ENCODE results near the gene CRCP.
"Not testable (repeated sequence)": the region's sequence is repeated elsewhere in the genome, so short reads cannot be mapped to it uniquely, and the experiment has no call there.

The CRCP gene

DNA sequence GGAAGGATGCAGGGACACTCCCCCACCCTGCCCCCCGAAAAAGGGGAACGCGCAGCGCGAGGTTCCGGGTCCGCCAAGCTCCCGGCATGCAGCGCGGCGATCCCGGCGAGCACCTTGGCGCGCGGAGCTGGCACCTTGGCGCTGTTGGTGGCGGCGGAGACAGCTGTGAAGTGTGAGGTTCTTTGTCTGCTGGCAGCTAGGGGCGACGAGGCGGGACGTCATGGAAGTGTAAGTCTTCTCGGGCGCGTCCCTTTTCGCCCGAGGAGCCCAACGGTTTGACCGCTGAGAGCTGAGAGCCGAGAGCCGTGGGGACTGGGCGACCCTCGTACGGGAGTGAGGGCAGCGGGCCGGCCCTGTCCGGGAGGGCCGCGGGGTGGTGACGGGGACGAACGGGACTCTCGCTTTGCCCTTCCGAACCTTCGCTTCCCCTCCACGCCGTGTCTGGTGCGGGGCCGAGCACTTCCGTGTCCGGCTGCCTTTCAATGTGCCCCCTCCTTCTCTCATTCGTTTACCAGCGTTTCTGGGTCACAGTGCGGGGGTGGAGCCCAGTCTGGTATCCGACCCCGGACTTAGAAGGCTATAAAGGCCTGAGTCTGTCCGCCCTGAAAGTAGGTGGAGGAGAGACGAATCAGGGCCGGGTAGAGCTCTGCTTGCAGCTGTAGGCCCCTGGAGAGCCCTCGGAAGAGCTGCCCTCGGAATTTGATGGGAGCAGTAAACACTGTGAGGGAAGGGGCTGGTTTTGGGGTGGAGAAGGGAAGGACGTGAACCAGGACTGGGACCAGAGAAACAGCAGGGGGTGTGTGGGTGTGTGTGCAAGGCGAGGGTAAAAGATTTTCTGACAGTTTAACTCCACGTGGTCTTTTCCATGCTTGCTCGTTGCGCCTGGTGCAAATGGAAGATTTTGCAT, at the start of gene CRCP:
TSS of gene CRCP (plus strand) at position 105 of the 907 bp plus-strand sequence. CDS start at position 221, 116 bp downstream.
- peak; percentile 72 for DNase-seq

DNA sequence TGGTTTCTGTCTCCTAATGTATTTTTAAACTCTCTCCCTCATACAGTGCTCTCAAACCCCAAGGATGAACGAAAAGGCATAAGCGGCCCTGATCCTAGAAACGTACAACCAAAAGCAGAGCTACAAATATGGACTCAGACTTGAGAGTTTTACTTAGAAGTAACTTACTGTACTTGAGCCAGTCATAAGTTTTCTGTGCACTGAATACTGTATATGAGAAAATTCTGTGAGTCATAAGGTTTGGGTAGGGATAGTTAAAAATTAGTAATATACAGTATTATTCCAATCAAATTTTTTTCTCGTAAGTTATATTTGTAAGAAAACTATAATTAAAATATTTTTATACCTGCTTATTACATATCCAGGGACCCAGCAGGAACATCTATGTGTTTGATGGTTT, 44.9 kb upstream of the CRCP start:
- no peak for DNase-seq

DNA sequence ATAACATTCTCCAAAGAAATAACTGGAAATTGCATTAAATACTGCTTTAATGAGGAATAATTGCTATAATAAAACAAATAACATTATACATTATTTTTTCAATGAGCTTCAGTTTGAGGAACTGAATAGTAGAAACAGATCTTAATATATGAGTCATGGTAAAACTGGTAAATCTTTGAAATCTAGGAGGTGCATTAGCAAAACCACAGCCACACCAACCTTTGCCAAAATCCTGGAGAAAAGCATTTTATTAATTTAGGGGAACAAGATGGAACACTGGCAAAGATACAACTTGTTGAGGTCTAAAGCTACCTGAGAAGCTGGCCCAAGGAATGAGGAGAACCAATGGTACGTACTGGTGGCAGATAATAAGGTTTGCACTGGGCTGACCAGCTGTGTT, 44.4 kb upstream of the CRCP start:
- DNase-seq: no peak

DNA sequence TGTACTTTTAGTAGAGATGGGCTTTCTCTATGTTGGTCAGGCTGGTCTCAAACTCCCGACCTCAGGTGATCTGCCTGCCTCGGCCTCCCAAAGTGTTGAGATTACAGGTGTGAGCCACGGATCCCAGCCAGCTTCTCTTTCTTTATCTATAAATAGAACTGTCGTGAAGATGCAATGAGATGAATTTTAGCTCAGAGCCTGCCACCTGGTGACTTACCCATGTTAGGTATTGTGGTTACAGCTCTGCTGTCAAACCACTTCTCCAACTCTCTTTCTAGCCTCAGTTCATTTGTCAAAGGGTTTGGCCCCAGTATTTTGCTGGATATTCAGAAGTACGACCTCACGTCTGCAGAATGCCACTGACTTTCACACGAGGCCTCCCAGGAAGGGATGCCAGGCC, 42.4 kb upstream of the CRCP start:
- not testable (repeated sequence) for DNase-seq

- DNase-seq: peak; percentile 66
Measured at GRCh38 chr7:66075590-66076461, 38.8 kb upstream of the CRCP start, which contains the start of gene ASL. Gene ASL, plus strand, starts transcription at chr7:66075819. Its CDS starts 263 bp downstream, at chr7:66076082.

DNA sequence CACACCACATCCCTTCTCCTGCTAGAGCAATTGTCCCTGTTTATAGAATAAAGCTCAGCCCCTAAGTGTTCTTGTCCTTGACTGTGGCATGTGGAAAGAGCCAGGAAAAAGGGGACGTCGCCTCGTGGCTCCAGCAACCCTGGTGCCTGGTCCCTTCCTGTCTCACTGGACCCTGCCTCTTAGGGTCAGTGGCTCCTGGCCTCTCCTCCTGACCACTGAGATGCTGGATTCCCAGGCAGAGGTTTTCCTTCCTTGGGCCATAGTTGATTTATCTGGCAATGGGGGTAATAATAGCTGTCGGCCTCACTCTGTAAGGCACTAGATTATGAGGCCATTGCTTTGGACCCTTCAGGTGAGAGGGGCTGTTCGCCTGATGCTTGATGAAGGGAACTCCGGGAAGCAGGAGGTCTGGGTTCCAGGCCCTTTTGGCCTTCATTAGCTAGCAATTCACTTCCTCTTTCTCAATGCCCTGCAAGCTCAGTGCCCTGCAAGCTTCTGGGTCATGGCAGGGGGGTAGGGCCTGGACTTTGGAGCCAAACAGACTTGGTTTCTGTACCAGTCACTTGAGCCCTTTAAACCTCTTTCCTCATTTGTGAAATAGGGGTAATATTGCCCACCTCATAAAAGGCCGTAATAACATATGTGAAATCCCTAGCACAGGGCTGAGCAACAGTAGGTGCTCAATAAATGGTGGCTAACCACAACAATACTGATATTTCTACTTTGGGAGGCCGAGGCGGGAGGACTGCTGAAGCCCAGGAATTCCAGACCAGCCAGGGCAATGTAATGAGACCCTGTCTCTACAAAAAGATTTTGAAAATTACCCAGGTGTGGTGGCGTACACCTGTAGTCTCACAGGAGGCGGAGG, 38.0 kb upstream of the CRCP start:
- peak; percentile 42 for DNase-seq

GRCh38 chr7:66078067-66078466, 36.6 kb upstream of the CRCP start:
- no peak for DNase-seq

DNA sequence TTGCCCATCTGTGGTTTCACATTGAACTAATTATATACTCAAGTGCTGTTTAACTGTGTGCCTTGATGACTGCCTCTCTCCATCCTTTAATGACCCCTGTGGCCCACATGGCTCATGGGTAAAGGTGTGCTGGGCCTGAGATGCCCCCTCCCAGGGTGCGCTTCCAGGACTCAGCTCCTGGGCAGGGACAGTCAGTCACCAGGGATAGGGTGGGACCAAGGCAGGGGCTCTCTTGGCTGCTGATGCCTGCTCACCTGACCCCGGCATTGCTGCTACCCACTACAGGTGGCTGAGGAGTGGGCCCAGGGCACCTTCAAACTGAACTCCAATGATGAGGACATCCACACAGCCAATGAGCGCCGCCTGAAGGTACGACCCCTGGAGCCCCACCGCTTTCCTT, 32.6 kb upstream of the CRCP start:
- no peak for DNase-seq

DNA sequence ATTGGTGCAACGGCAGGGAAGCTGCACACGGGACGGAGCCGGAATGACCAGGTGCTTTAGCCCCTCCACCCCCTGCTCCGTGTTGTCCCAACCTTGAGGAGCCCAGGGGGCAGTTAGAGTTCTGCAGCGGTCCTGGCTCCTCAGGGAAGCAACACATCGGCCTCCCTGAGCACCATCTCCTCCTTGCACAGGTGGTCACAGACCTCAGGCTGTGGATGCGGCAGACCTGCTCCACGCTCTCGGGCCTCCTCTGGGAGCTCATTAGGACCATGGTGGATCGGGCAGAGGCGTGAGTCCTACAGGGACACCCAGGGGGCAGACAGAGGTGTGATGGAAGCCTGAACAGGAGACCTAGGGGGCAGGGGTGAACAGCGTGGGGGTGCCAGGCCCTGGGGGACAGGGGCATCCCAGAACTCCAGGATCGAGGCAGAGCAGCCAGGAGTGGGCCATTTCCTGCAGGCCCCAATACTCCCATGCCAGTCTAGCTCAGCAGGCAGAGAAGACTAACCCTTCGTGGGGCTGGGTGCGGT, 31.7 kb upstream of the CRCP start:
- no peak for DNase-seq

DNA sequence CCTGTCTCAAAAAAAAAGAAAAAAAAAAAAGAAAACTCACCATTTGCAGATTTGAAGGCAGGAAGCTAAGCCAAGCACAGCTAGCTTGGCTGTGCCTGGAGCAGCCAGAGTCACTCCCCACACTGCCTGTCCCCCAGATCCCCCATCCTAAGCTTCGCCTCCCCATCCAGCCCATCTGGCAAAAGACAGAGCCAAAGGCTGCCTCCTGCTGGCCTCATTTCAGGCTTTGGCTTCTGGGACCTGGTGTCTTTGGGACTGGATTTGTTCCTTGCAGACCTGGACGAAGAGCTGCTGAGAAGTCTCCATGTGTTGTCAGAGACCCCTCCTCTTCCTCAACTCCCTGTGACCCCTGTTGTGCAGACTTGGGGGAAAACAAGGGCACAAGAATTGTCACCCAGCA, 31.0 kb upstream of the CRCP start:
- no peak for DNase-seq

DNA sequence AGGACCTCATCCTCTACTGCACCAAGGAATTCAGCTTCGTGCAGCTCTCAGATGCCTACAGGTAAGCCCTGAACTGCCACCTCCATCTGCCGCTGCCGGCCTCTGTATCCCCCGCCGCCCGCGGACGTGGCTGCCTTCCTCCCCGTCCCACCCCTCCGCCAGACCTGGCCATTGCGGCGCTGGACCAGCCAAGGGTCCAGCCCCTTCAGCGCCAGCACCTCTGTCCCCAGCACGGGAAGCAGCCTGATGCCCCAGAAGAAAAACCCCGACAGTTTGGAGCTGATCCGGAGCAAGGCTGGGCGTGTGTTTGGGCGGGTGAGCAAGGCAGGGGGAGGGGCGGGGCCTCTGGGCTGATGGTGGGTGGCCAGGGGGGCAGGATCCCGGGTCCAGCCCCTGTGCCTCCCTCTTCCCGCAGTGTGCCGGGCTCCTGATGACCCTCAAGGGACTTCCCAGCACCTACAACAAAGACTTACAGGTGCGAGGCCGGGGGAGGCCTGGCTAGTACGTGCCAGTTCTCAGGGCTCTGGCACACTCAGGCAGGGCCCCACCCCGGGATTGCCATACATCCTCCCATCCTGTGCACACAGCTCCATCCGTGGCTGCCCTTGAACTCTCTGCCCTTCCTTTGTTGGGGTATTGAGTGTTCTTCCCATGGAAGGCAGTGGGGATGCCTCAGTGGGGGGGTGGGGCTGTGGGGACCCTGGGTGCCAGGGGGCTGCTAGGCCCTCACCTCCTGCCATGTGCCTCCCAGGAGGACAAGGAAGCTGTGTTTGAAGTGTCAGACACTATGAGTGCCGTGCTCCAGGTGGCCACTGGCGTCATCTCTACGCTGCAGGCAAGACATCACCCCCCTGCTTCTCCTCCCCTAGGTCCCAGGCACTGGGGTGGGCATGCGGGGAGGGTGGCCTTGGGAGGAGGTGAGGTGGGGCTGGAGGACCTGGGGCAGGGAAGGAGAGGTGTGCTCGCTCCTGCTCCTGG, 25.5 kb upstream of the CRCP start:
- no peak for DNase-seq

DNA sequence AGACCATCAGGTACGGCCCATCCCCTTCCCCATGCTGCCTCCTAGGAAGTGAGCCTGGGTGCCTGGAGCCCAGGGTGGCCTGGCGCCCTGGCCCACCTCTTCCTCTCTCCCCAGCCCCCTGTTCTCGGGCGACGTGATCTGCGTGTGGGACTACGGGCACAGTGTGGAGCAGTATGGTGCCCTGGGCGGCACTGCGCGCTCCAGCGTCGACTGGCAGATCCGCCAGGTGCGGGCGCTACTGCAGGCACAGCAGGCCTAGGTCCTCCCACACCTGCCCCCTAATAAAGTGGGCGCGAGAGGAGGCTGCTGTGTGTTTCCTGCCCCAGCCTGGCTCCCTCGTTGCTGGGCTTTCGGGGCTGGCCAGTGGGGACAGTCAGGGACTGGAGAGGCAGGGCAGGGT, 22.0 kb upstream of the CRCP start:
- DNase-seq: no peak

GRCh38 chr7:66095010-66095409, 19.6 kb upstream of the CRCP start:
- DNase-seq: no peak

DNA sequence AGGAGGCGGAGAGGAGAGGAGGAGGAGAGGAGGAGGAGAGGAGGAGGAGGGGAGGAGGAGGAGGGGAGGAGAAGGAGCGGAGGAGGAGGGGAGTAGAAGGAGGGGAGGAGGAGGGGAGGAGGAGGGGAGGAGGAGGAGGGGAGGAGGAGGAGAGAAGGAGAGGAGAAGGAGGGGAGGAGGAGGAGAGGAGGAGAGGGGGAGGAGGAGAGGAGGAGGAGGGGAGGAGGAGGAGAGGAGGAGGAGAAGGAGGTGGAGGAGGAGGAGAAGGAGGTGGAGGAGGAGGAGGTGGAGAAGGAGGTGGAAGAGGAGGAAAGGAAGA, 15.5 kb upstream of the CRCP start:
- DNase-seq: no peak

DNA sequence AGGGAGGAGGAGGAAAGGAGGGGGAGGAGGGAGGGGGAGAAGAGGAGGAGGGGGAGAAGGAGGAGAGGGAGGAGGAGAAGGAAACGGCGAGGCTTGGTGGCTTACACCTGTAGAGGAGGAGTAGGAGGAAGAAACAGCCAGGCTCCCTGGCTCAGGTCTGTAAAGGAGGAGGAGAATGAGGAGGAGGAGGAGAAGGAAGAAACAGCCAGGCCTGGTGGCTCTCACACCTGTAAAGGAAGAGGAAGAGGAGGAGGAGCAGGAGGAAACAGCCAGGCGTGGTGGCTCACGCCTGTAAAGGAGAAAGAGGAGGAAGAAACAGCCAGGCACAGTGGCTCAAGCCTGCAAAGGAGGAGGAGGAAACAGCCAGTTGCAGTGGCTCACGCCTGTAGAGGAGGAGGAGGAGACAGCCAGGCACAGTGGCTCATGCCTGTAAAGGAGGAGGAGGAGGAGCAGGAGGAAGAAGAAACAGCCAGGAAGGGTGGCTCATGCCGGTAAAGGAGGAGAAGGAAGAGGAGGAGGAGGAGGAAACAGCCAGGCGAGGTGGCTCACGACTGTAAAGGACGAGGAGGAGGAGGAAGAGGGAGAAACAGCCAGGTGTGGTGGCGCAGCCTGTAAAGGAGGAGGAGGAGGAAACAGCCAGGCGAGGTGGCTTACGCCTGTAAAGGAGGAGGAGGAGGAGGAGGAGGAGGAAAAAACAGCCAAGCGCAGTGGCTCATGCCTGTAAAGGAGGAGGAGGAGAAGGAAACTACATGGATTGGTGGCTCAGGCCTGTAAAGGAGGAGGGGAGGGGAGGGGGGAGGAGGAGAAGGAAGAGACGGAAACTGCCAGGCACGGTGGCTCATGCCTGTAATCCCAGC, 14.9 kb upstream of the CRCP start:
- peak; percentile 88 for DNase-seq

- DNase-seq: no peak
Measured at GRCh38 chr7:66100408-66101050, 14.1 kb upstream of the CRCP start.

DNA sequence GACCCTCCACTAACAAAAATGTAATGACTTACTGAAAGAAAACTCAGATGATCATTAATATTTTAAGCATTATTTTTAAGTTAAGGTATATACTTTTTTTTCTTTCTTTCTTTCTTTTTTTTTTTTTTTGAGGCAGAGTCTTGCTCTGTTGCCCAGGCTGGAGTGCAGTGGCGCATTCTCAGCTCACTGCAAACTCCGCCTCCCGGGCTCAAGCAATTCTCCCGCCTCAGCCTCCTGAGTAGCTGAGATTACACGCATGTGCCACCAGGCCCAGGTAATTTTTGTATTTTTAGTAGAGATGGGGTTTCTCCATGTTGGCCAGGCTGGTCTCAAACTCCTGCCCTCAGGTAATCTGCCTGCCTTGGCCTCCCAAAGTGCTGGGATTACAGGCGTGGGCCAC, 12.5 kb upstream of the CRCP start:
- not testable (repeated sequence) for DNase-seq

- DNase-seq: not testable (repeated sequence)
Measured at GRCh38 chr7:66103994-66104393, 10.7 kb upstream of the CRCP start.

DNA sequence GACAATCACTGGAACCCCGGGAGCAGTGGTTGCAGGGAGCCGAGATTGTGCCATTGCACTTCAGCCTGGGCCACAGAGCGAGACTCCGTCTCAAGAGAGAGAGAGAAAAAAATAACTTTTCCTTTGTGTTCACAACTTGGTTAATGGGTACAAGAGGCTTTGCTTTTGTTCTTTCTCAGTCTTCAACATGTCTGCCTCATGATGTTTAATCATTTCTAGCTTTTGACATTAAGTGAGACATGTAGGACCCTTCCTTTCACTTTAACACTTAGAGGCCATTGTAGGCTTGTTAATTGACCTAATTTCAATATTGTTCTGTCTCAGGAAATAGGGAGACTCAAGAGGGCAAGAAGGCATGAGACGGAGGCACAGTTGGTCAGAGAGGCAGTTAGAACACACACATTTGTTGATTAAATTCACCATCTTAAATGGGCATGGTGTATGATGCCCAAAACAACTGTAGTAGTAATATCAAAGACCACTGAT, 9.3 kb upstream of the CRCP start:
- DNase-seq: no peak

DNA sequence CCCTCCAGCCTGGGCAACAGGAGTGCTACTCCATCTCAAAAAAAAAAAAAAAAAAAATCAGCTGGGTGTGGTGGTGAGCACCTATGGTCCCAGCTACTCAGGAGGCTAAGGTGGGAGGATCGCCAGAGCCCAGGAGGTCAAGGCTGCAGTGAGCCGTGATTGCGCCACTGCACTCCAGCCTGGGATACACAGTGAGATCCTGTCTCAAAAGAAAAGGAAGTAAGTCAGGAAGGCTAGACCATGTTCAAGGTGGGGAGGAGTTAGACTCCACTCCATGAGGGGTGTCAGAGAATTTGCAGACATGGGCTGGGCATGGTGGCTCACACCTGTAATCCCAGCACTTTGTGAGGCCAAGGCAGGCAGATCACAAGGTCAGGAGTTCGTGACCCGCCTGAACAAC, 6.2 kb upstream of the CRCP start:
- not testable (repeated sequence) for DNase-seq
